M059J (cell line): ENCODE results near the gene SMU1. TPM values are rescaled to one million over a fixed set of nuclear protein-coding genes. Genes with fewer than 3 reads are reported as not detected.
A peak's percentile ranks its signal among the peaks of the same experiment; 100 is the strongest.
"Not testable (repeated sequence)": the region's sequence is repeated elsewhere in the genome, so short reads cannot be mapped to it uniquely, and the experiment has no call there.

Source experiments
- DNase-seq: peaks from one replicate; pipeline ENCODE4 v3.0.0-alpha.2; 2012; ENCODE audit warnings: low read depth
- total RNA-seq: library from RNA; depleted of rRNA; stranded (reverse); fragments of >200 nt; shearing (Covaris generic); gene quantifications from 2 replicates; pipeline ENCODE4 v1.2.3, GENCODE V29; 2014; rRNA removed

Gene SMU1
- total RNA-seq, 1 experiment from 2014 or later = 36.0 TPM

DNA sequence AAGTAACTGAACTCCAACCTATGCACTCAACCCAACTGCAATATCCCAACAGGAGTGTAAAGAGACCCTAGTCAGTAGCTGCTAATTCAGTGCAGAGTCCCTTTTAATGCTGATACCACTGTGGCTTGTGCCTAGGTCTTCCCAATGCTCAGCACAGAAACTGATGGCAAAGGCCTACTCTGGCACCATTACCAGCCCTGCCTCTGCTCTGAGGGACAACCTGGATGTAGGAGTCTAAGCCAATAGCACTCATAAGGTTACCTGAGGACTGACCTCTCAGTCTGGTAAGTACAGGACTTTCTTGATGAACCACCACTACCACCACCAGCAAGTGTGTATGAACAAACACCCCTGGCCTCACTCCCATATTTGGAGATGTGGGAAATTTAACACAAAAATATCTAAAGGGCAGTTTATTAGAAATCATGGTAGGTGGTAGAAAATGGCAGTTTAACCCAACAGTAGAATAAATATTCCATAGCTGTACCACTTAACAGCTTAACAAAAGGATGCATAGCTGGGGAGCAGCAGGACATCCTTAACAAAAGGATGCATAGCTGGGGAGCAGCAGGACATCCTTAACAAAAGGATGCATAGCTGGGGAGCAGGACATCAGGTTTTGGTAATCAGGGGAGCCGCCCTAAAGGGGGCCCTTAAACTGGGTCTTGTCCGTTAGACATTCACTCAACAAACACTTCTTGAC, 62.4 kb downstream of the SMU1 start:
- DNase-seq = no peak

DNA sequence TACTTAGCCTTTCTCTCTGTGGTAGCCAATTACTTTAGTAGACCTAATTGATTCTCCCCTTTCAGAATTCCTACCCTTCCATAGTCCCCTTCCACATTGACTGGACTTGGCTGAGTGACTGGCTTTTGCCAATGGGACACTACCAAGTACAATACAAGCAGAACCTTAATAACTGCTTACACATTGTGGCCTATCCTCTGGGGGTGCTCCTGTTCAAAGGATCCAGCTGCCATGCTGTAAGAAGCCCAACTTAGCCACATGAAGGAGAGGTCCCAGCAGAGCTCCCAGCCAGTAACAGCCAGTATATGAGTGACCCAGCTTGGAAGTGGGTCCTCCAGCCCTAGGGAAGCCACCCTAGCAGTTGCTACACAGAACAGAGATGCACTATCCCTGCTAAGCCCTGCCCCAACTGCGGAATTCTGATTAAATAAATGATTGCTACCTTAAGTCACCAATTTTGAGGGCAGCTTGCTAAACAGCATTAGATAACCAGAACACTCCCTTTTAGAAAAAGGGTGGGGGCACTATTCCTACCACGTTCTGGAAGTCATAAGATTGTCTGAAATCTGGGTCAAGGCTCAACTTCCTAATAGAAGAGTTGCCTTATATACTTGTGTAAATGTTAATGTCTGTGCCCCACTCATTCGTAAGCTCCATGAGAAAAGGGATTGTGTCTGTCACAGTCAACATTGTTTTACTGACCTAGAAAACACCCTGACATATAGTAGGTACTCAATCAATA, 64.0 kb downstream of the SMU1 start:
- no peak for DNase-seq

DNA sequence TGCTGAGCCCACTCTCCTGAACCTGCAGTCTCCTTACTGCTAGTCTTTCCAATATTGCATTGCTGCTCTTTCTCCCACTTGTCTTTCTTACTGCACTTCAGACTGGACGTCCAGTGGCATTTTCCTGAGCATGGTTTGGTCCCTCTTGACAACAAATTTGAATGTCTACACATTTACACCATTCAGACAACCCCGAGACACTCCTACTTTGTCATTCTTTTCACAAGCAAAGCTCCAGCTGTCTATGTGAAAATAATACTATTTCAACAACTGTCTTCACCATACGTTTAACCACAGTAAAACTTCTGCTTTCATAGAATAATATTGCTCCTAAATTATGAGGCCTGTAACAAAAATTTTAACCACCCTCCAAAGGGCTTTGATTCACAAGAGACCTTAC, 64.6 kb downstream of the SMU1 start:
- DNase-seq = no peak

DNA sequence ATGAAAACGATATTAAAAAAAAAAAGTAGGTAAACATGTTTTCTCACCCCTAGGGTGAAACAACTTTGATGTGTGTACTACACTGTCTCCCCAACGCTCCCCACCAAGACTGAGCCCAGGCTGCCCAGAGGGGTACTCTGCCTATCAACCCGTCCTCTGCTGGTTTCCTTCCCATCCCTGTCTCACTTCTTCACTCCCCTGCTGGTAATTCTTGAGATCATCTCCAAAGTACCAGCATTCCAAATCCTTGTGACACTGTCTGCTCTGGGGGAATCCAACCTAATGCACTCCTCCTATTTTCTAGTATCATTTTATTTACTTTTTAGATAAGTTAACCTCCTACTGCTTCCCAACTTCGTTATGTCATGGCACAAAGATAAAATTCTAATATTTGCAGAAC, 68.7 kb downstream of the SMU1 start:
- no peak for DNase-seq

DNA sequence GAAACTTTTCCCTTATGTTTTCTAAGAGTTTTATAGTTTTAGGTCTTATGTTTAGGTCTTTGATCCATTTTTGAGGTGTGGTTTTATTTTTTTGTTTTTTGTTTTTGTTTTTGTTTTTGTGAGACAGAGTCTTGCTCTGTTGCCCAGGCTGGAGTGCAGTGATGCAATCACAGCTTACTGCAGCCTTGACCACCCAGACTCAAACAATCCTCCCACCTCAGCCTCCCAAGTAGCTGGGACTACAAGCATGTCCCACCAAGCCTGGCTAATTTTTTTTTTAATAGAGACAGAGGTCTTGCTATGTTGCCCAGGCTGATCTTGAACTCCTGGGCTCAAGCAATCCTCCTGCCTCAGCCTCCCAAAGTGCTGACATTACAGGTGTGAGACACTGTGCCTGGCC, 71.1 kb downstream of the SMU1 start:
- not testable (repeated sequence) for DNase-seq

DNA sequence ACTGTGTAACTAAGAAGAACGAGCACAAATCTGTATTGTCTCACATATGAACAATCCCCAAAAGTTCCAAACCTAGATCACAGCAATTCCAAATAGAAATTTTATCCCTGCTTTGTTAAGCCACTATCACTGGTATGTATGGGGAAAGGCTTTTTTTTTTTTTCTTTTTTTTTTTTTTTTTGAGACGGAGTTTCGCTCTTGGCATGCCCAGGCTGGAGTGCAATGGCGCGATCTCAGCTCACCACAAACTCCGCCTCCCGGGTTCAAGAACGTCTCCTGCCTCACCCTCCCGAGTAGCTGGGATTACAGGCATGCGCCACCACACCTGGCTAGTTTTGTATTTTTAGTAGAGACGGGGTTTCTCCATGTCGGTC, 75.8 kb downstream of the SMU1 start:
- DNase-seq = peak; percentile 14

DNA sequence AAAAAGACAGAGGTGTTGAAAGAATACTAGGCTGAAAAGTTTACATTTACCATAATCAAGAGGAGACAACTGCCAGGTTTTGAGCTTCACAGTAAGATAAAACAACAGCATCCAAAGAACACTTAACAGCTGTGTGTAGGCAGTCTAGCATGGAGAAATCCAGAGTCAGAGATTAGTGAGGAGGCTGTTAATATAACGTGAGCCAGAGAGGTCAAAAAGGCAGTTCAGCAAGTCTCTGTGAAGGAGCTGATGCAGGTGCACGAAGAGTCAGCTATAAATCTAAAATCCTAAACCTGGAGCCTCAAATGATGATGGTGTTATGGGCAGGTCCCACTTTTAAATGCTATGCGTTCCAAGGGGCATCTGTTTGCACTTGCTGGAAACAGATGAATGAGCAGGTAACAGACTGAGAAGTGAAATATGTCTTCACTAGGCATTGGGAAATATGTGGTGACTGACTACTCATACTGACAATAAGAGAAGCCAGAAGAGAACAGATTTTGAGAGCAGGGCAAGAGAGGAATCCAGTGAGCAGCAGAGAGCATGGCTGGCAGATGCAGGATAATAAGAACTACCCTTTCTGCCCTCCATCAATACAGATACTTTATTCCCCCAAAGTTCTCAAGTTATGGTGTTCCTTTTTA, 83.8 kb downstream of the SMU1 start:
- no peak for DNase-seq

DNA sequence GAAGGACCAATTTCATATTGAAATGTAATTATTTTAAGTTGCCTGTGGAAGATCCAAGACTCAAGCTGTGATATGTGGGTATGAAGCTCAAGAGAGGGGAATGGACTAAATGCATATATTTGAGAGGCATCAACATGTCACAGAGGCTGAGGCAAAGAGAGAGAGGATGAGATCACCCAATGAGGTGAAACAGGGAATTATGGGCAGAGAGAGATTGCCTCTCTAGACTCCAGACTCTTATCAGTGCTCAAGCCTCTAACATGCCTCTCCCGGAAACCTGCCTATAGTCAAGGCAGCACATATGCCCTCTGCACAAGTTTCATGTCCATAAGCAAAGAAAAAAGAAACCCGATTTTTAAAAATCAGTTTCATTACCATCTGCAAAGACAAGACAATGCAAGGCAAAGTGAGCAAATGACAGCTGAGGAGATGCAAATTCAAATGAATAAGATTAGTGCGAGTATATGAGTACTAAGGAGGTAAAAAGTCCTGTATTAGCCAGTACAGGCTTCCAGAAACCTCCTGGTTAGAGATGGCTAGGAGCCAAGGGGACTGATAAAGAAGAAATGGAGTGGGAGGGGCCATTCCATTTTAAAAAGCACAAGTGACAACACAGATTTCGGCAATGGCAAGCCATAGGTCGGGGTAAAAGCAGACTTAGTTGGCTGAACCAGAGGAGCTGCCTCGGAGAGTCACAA, 84.4 kb downstream of the SMU1 start:
- no peak for DNase-seq

Other genes starting within 250 kb of the SMU1 start
- gene APTX, start 75.0 kb downstream of the SMU1 start, total RNA-seq = 47.6 and 53.1 TPM in 2 replicates
- 265 and 312 TPM in 2 replicates for gene DNAJA1, start 51.4 kb downstream of the SMU1 start, total RNA-seq
- 35.6 and 69.6 TPM in 2 replicates for gene B4GALT1, start 90.7 kb upstream of the SMU1 start, total RNA-seq
- not detected in 2 replicates for gene SPINK4, start 163.5 kb upstream of the SMU1 start, total RNA-seq
- 60.1 and 72.0 TPM in 2 replicates for gene BAG1, start 188.0 kb upstream of the SMU1 start, total RNA-seq
- 217 and 248 TPM in 2 replicates for gene CHMP5, start 188.4 kb upstream of the SMU1 start, total RNA-seq
- 21.4 and 24.5 TPM in 2 replicates for gene NFX1, start 213.8 kb upstream of the SMU1 start, total RNA-seq